GM12878 (cell line): ENCODE measurements around the gene SLC49A4. TPM values are rescaled to one million over a fixed set of nuclear protein-coding genes. Genes with fewer than 3 reads are reported as not detected.

Experiments
- ATAC-seq: fragments of 200-7000 bp; cut with Tn5 transposase; 3 replicates; pipeline ENCODE4 v1.9.1; 2020; ENCODE audit warnings: mild to moderate bottlenecking, moderate library complexity
- BruUV-seq: library from RNA; stranded (reverse); fragments of 400-500 nt; replicated peaks from 2 replicates; lab custom pipeline; 2021; lab: Mats Ljungman, UMichigan
- CTCF ChIA-PET: fragments of 300-600 bp; sonication (Branson Sonifier 250); formaldehyde crosslinking; extraction: SDS; loops from one replicate; lab custom pipeline; 2021; ENCODE audit warnings: inconsistent platforms; lab: Yijun Ruan, JAX
- POLR2A ChIA-PET: fragments of 350-600 bp; formaldehyde crosslinking; extraction: SDS; loops from one replicate; lab custom pipeline; 2021; ENCODE audit warnings: inconsistent platforms; lab: Charles Lee
- RAD21 ChIA-PET: fragments of 300-600 bp; sonication (Branson Sonifier 250); formaldehyde crosslinking; loops from one replicate; lab custom pipeline; 2023; ENCODE audit warnings: antibody characterized with exemption; ENCODE audit not compliant: unreplicated experiment; lab: Charles Lee
- SMC1A ChIA-PET: fragments of 300-600 bp; sonication (Branson Sonifier 250); formaldehyde crosslinking; loops from one replicate; lab custom pipeline; 2023; ENCODE audit not compliant: unreplicated experiment, uncharacterized antibody; lab: Charles Lee
- DNase-seq: peaks from one replicate; pipeline ENCODE4 v3.0.0-alpha.2; 2011; ENCODE audit warnings: low read depth, low spot score
- FAIRE-seq: peaks from 3 replicates; lab custom pipeline; 2011; peaks lifted over from hg19 to GRCh38; lab: Jason Lieb, UNC
- H2AFZ ChIP-seq: 2 replicates; pipeline ENCODE4 v1.6.0; 2011; ENCODE audit warnings: low read depth, low read length, control low read depth; ENCODE audit not compliant: control insufficient read depth
- H3K27ac ChIP-seq: 2 replicates; pipeline ENCODE4 v1.5.1; 2011; ENCODE audit warnings: control low read depth; ENCODE audit not compliant: control insufficient read depth, insufficient read depth
- H3K27me3 ChIP-seq, 2 experiments: replicated peaks in 1 of 2; 2 replicates each; pipeline versions ENCODE4 v1.6.0 to v1.6.1; 2011; ENCODE audit warnings: low read length in 1 of 2; ENCODE audit not compliant: control insufficient read depth in 2 of 2, insufficient read depth in 2 of 2
- H3K36me3 ChIP-seq, 2 experiments: 2 replicates each; pipeline ENCODE4 v1.5.1; 2011; ENCODE audit warnings: low read length in 1 of 2; ENCODE audit not compliant: control insufficient read depth in 2 of 2, insufficient read depth in 2 of 2
- H3K4me1 ChIP-seq: 2 replicates; pipeline ENCODE4 v1.6.1; 2011; ENCODE audit warnings: mild to moderate bottlenecking, low read length, moderate library complexity, mixed read lengths; ENCODE audit not compliant: control insufficient read depth, insufficient read depth
- H3K4me2 ChIP-seq: 2 replicates; pipeline ENCODE4 v1.6.0; 2011; ENCODE audit warnings: control low read depth; ENCODE audit not compliant: control insufficient read depth, insufficient read depth
- H3K4me3 ChIP-seq: fragments of 200-600 bp; sonication (generic); 2 replicates; pipeline ENCODE4 v1.5.1; 2016
- H3K79me2 ChIP-seq: 2 replicates; pipeline ENCODE4 v1.6.0; 2011; ENCODE audit warnings: low read length; ENCODE audit not compliant: control insufficient read depth, insufficient read depth
- H3K9ac ChIP-seq: 2 replicates; pipeline ENCODE4 v1.8.0; 2011; ENCODE audit warnings: low read length, control low read depth, mixed read lengths; ENCODE audit not compliant: control insufficient read depth, insufficient read depth
- H3K9me3 ChIP-seq: replicated peaks from 3 replicates; pipeline ENCODE4 v1.5.1; 2011; ENCODE audit warnings: mild to moderate bottlenecking, low read length; ENCODE audit not compliant: control insufficient read depth, insufficient read depth
- H4K20me1 ChIP-seq: 2 replicates; pipeline ENCODE4 v1.6.0; 2011; ENCODE audit not compliant: control insufficient read depth, insufficient read depth
- FOS ChIP-seq: IDR thresholded peaks from 3 replicates; pipeline ENCODE4 v1.6.1; 2011; ENCODE audit warnings: borderline replicate concordance; ENCODE audit not compliant: insufficient read length; ENCODE audit errors: extremely low read depth
- GATAD2B ChIP-seq: fragments of 450-650 bp; conservative IDR thresholded peaks from 2 replicates; pipeline ENCODE4 v1.6.1; 2017; ENCODE audit warnings: low read depth, mild to moderate bottlenecking, moderate library complexity
- HCFC1 ChIP-seq: fragments of 150-350 bp; IDR thresholded peaks from 2 replicates; pipeline ENCODE4 v1.6.1; 2014; ENCODE audit warnings: low read length
- LARP7 ChIP-seq: fragments of 450-650 bp; IDR thresholded peaks from 2 replicates; pipeline ENCODE4 v1.6.1; 2017; ENCODE audit warnings: mild to moderate bottlenecking
- NRF1 ChIP-seq: conservative IDR thresholded peaks from 2 replicates; pipeline ENCODE4 v1.6.1; 2011; ENCODE audit warnings: mild to moderate bottlenecking, low read depth, low read length, improper control_type of control experiment
- PKNOX1 ChIP-seq: fragments of 450-650 bp; IDR thresholded peaks from 2 replicates; pipeline ENCODE4 v1.6.1; 2016; ENCODE audit warnings: mild to moderate bottlenecking
- POLR2AphosphoS2 ChIP-seq: IDR thresholded peaks from 2 replicates; pipeline ENCODE4 v1.6.1; 2011; ENCODE audit warnings: low read depth, mild to moderate bottlenecking, low read length, improper control_type of control experiment, moderate library complexity
- POLR2AphosphoS5 ChIP-seq: IDR thresholded peaks from 2 replicates; pipeline ENCODE4 v1.6.1; 2011; ENCODE audit warnings: mild to moderate bottlenecking, low read length, inconsistent platforms
- REST ChIP-seq: IDR thresholded peaks from 2 replicates; pipeline ENCODE4 v1.6.1; 2012; ENCODE audit warnings: mild to moderate bottlenecking, low read depth, low read length
- SREBF1 ChIP-seq: IDR thresholded peaks from 2 replicates; pipeline ENCODE4 v1.6.1; 2012; ENCODE audit warnings: mild to moderate bottlenecking, low read length
- TAF1 ChIP-seq: IDR thresholded peaks from 2 replicates; pipeline ENCODE4 v1.6.1; 2011; ENCODE audit warnings: mild to moderate bottlenecking, low read depth, low read length, borderline replicate concordance
- TCF3 ChIP-seq: IDR thresholded peaks from 2 replicates; pipeline ENCODE4 v1.6.1; 2012; ENCODE audit warnings: low read depth, mild to moderate bottlenecking, low read length, borderline replicate concordance; ENCODE audit not compliant: insufficient read depth
- YBX1 ChIP-seq: fragments of 450-650 bp; IDR thresholded peaks from 2 replicates; pipeline ENCODE4 v1.6.1; 2016; ENCODE audit warnings: antibody characterized with exemption
- ZNF24 ChIP-seq: fragments of 450-650 bp; IDR thresholded peaks from 2 replicates; pipeline ENCODE4 v1.6.1; 2017; ENCODE audit warnings: antibody characterized with exemption, mild to moderate bottlenecking
- WGBS: methylation state at CpG from one replicate; pipeline ENCODE4 v1.1.6; 2016; ENCODE audit warnings: low lambda C conversion rate; ENCODE audit not compliant: insufficient replicate concordance, insufficient coverage; ENCODE audit errors: missing lambda C conversion rate; 5-methylcytosine and 5-hydroxymethylcytosine counted together
- in situ Hi-C: fragments of 300-500 bp; cut with MboI; formaldehyde crosslinking; loops from 9 replicates; pipeline ENCODE4 v1.14.3; 2018; ENCODE audit warnings: mixed read lengths
- intact Hi-C: fragments of 100-400 bp; cut with micrococcal nuclease; formaldehyde crosslinking; loops from one replicate; pipeline ENCODE4 v1.14.2; 2022; ENCODE audit not compliant: unreplicated experiment
- polyA plus RNA-seq, 11 experiments: library from polyadenylated mRNA; depleted of rRNA in 4 of 11; unstranded in 6 of 11; stranded (reverse) in 5 of 11; fragments of >200 nt; fragmentation: Nextera tagmentation in 4 of 11; fragmentation: Illumina TruSeq in 1 of 11; extraction: Ambion mirVana in 4 of 11; extraction: Trizol in 1 of 11; gene quantifications; 1 replicate in 1 of 11; 2 replicates in 10 of 11; pipeline versions ENCODE4 v1.2.1 to v1.2.3, GENCODE V29; 2011 to 2016; ENCODE audit warnings: inconsistent platforms in 2 of 11, missing spikeins in 2 of 11, low read depth in 1 of 11
- total RNA-seq, 4 experiments: library from RNA; depleted of rRNA in 3 of 4; stranded (reverse); fragments of >200 nt in 3 of 4; fragmentation: Illumina TruSeq in 1 of 4; extraction: Trizol in 1 of 4; gene quantifications; 2 replicates each; pipeline versions ENCODE4 v1.2.1 to v1.2.3, GENCODE V29; 2013 to 2021
- TF ChIP-seq, protein P1 (sequence below): fragments of 450-650 bp; IDR thresholded peaks from 2 replicates; pipeline ENCODE4 v1.6.1; 2018; ENCODE audit warnings: mild to moderate bottlenecking, low read depth, moderate library complexity; ENCODE audit not compliant: partially characterized antibody
- TF ChIP-seq, protein P2 (sequence below): IDR thresholded peaks from 2 replicates; pipeline ENCODE4 v1.6.1; 2012; ENCODE audit warnings: low read depth, low read length, improper control_type of control experiment

Gene SLC49A4
- total and polyA plus RNA-seq, 10 of the 15 experiments (the other 5 are each of a cell fraction or from before 2014, with no cell fraction given) = 0.48 to 2.2 (median 1.4) TPM

- H3K36me3 ChIP-seq = no peaks in the 10 kb centered on the region
- H3K27me3 ChIP-seq = no peaks in the 10 kb centered on the region
- no peak overlapping the region for H3K4me2 ChIP-seq
- H3K9ac ChIP-seq = no peak overlapping the region
- no peaks in the 10 kb centered on the region for H3K9me3 ChIP-seq
- ChIA-PET SMC1A (interaction anchor here (0.6 kb wide), 1 partner anchor 30 kb away, joined by 3 read pairs; no protein-coding TSS in a partner anchor), CTCF (no interaction called here), RAD21 (interaction anchor here (1.2 kb wide), 1 partner anchor 12 kb away, joined by 4 read pairs; no protein-coding TSS in a partner anchor), POLR2A (interaction anchor here (1.4 kb wide), 1 partner anchor 11 kb away, joined by 5 read pairs; no protein-coding TSS in a partner anchor)
- no peaks in the 10 kb centered on the region for H4K20me1 ChIP-seq
- BruUV-seq = no TSS peak
- 100% methylated on average over 1 of the region's 1 CpG for WGBS
- DNase-seq = no peak
- ATAC-seq = no peak
- H2AFZ ChIP-seq = no peak overlapping the region
- intact Hi-C loops (no loop called here), in situ Hi-C loops (no loop called here)
- no peak overlapping the region for H3K27ac ChIP-seq
- H3K4me3 ChIP-seq = no peak overlapping the region
- no peaks in the 10 kb centered on the region for H3K4me1 ChIP-seq
- FAIRE-seq = no peak
- TF ChIP-seq LARP7 (no peak), REST (no peak), TAF1 (no peak), HCFC1 (no peak), SREBF1 (no peak), NRF1 (no peak), POLR2AphosphoS5 (no peak), TCF3 (no peak), YBX1 (no peak), POLR2AphosphoS2 (no peak), ZNF24 (no peak), FOS (no peak), GATAD2B (no peak), PKNOX1 (no peak)
- TF ChIP-seq, protein P1, sequence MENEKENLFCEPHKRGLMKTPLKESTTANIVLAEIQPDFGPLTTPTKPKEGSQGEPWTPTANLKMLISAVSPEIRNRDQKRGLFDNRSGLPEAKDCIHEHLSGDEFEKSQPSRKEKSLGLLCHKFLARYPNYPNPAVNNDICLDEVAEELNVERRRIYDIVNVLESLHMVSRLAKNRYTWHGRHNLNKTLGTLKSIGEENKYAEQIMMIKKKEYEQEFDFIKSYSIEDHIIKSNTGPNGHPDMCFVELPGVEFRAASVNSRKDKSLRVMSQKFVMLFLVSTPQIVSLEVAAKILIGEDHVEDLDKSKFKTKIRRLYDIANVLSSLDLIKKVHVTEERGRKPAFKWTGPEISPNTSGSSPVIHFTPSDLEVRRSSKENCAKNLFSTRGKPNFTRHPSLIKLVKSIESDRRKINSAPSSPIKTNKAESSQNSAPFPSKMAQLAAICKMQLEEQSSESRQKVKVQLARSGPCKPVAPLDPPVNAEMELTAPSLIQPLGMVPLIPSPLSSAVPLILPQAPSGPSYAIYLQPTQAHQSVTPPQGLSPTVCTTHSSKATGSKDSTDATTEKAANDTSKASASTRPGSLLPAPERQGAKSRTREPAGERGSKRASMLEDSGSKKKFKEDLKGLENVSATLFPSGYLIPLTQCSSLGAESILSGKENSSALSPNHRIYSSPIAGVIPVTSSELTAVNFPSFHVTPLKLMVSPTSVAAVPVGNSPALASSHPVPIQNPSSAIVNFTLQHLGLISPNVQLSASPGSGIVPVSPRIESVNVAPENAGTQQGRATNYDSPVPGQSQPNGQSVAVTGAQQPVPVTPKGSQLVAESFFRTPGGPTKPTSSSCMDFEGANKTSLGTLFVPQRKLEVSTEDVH = no peak
- TF ChIP-seq, protein P2, sequence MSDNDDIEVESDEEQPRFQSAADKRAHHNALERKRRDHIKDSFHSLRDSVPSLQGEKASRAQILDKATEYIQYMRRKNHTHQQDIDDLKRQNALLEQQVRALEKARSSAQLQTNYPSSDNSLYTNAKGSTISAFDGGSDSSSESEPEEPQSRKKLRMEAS = no peak
- H3K79me2 ChIP-seq = no peaks in the 10 kb centered on the region
Observed at GRCh38 chr3:122786066-122786465, 8.8 kb upstream of the SLC49A4 start.
